ENCODE results near the gene CHN2. TPM values are rescaled to one million over a fixed set of nuclear protein-coding genes. Genes with fewer than 3 reads are reported as not detected.

CHN2 gene
- total RNA-seq, 1 experiment from 2014 or later = 5.0 TPM

DNA sequence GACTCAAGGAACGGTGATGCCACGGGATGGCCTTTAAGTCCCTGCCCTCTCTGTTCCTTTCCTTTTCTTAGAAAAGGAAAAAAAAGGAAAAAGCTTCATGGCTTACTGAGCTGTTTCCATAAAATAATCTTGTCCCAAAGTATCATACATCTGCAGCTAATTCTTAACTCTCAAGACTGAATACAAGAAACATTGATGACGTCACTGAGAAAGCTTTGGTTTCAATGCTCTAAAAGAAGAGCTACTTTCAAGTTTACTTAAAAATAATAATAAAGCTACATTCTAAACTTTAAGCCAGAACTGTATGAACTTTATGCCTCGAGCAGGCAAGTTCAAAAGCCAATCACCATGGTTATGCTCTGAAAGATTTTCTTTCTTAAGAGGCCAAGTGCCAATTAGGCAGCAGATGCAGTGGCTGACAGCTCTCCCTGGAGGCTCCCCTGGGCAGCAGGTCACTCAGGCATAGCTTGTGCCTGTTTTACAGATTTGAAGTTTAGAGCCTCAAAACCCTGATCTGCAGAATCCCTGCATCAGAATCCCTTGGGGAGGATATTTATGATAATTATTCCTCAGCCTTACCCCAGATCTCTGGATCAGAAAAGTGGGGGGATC, 165.0 kb downstream of the CHN2 start:
- no peak for ATAC-seq
- DNase-seq (ENCODE audit: low spot score) = no peak
- no peaks in the 10 kb centered on the region for H3K9me3 Mint-ChIP-seq
- no peaks in the 10 kb centered on the region for H3K27me3 Mint-ChIP-seq (ENCODE audit: low read depth)
- CTCF ChIA-PET = interaction anchor here (0.8 to 1.3 kb wide), 2 partner anchors 170 to 246 kb away, joined by 3 to 6 read pairs; no protein-coding TSS in a partner anchor
- POLR2A ChIA-PET = no interaction called here
- H3K27ac Mint-ChIP-seq = no peak overlapping the region
- peaks cover 10% of the 10 kb centered on the region for H3K4me1 Mint-ChIP-seq
- no peak overlapping the region for H3K4me3 Mint-ChIP-seq
- H3K36me3 Mint-ChIP-seq = no peaks in the 10 kb centered on the region
- no peak for TF ChIP-seq ETV6 (CRISPR knock-in tag; IDR thresholded peaks at IDR 0.05)
- TF ChIP-seq, protein P1, sequence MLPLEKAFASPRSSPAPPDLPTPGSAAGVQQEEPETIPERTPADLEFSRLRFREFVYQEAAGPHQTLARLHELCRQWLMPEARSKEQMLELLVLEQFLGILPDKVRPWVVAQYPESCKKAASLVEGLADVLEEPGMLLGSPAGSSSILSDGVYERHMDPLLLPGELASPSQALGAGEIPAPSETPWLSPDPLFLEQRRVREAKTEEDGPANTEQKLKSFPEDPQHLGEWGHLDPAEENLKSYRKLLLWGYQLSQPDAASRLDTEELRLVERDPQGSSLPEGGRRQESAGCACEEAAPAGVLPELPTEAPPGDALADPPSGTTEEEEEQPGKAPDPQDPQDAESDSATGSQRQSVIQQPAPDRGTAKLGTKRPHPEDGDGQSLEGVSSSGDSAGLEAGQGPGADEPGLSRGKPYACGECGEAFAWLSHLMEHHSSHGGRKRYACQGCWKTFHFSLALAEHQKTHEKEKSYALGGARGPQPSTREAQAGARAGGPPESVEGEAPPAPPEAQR (CRISPR knock-in tag; IDR thresholded peaks at IDR 0.05) = no peak
- TF ChIP-seq PRDM15 (CRISPR knock-in tag; IDR thresholded peaks at IDR 0.05) = no peak
- TF ChIP-seq CREM (CRISPR knock-in tag; IDR thresholded peaks at IDR 0.05) = no peak
- TF ChIP-seq JUN (CRISPR knock-in tag; IDR thresholded peaks at IDR 0.05) = no peak
- TF ChIP-seq NFYB (CRISPR knock-in tag; conservative IDR thresholded peaks at IDR 0.05; ENCODE audit: low read depth) = no peak
- TF ChIP-seq, protein P2, sequence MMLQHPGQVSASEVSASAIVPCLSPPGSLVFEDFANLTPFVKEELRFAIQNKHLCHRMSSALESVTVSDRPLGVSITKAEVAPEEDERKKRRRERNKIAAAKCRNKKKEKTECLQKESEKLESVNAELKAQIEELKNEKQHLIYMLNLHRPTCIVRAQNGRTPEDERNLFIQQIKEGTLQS (CRISPR knock-in tag; conservative IDR thresholded peaks at IDR 0.05) = no peak
- TF ChIP-seq FOXK1 (CRISPR knock-in tag; IDR thresholded peaks at IDR 0.05) = no peak
- no peak for TF ChIP-seq ZNF138 (CRISPR knock-in tag; conservative IDR thresholded peaks at IDR 0.05)
- no peak for TF ChIP-seq KAT7 (CRISPR knock-in tag; IDR thresholded peaks at IDR 0.05; ENCODE audit: borderline replicate concordance)
- no peak for TF ChIP-seq ZNF416 (CRISPR knock-in tag; IDR thresholded peaks at IDR 0.05)
- TF ChIP-seq MXD4 (CRISPR knock-in tag; IDR thresholded peaks at IDR 0.05; ENCODE audit: borderline replicate concordance) = no peak
- TF ChIP-seq AFF4 (CRISPR knock-in tag; IDR thresholded peaks at IDR 0.05; ENCODE audit: borderline replicate concordance) = no peak
- no peak for TF ChIP-seq CREB1 (CRISPR knock-in tag; IDR thresholded peaks at IDR 0.05)
- TF ChIP-seq, protein P3, sequence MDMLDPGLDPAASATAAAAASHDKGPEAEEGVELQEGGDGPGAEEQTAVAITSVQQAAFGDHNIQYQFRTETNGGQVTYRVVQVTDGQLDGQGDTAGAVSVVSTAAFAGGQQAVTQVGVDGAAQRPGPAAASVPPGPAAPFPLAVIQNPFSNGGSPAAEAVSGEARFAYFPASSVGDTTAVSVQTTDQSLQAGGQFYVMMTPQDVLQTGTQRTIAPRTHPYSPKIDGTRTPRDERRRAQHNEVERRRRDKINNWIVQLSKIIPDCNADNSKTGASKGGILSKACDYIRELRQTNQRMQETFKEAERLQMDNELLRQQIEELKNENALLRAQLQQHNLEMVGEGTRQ (CRISPR knock-in tag; IDR thresholded peaks at IDR 0.05) = no peak
- TF ChIP-seq ZNF281 (CRISPR knock-in tag; IDR thresholded peaks at IDR 0.05) = no peak

Measured in WTC11 (cell line).